Calu3 (cell line): Measurements from ENCODE around the gene PLSCR5. TPM values are rescaled to one million over a fixed set of nuclear protein-coding genes. Genes with fewer than 3 reads are reported as not detected.

Source experiments
- BruUV-seq: library from RNA; stranded (reverse); fragments of 400-500 nt; replicated peaks from 2 replicates; lab custom pipeline; 2021; lab: Mats Ljungman, UMichigan
- CTCF ChIA-PET: fragments of 300-600 bp; sonication (Branson Sonifier 250); formaldehyde crosslinking; loops from one replicate; lab custom pipeline; 2022; ENCODE audit warnings: antibody characterized with exemption; lab: Charles Lee
- DNase-seq: peaks from one replicate; pipeline ENCODE4 v3.0.0; 2022
- H3K27ac Mint-ChIP-seq: one replicate; pipeline ENCODE4 v1.8.0; 2022; ENCODE audit warnings: mixed read lengths; ENCODE audit not compliant: unreplicated experiment
- H3K27me3 Mint-ChIP-seq: one replicate; pipeline ENCODE4 v1.8.0; 2022; ENCODE audit warnings: mixed read lengths; ENCODE audit not compliant: unreplicated experiment
- H3K36me3 Mint-ChIP-seq: one replicate; pipeline ENCODE4 v1.8.0; 2022; ENCODE audit warnings: mild to moderate bottlenecking, moderate library complexity, mixed read lengths; ENCODE audit not compliant: insufficient read depth, unreplicated experiment
- H3K4me1 Mint-ChIP-seq: one replicate; pipeline ENCODE4 v1.8.0; 2022; ENCODE audit warnings: mild to moderate bottlenecking, low read depth, mixed read lengths; ENCODE audit not compliant: unreplicated experiment
- H3K4me3 Mint-ChIP-seq: one replicate; pipeline ENCODE4 v1.8.0; 2022; ENCODE audit warnings: mild to moderate bottlenecking, low read depth, moderate library complexity, mixed read lengths; ENCODE audit not compliant: unreplicated experiment
- H3K9me3 Mint-ChIP-seq: one replicate; pipeline ENCODE4 v1.8.0; 2022; ENCODE audit warnings: low read depth, mixed read lengths; ENCODE audit not compliant: unreplicated experiment
- intact Hi-C: fragments of 100-400 bp; cut with micrococcal nuclease; formaldehyde crosslinking; loops from one replicate; pipeline ENCODE4 v1.10.0; 2022; ENCODE audit not compliant: unreplicated experiment
- total RNA-seq: library from RNA; stranded (reverse); gene quantifications from 2 replicates; pipeline ENCODE4 v1.2.3, GENCODE V29; 2022
- TF ChIP-seq, protein P1 (sequence below): fragments of 200-600 bp; IDR thresholded peaks from one replicate; pipeline ENCODE4 v1.8.0; 2022; ENCODE audit warnings: antibody characterized with exemption; ENCODE audit not compliant: unreplicated experiment

The PLSCR5 gene
- total RNA-seq, 1 experiment from 2014 or later: not detected

- no TSS peak for BruUV-seq
- intact Hi-C loops: loop anchor here (1.0 to 5.0 kb wide), 8 partner anchors 31 to 510 kb away; no protein-coding TSS in a partner anchor
- H3K9me3 Mint-ChIP-seq: peaks cover 3% of the 10 kb centered on the region
These were observed 27.5 kb downstream of the PLSCR5 start for GRCh38 chr3:146577662-146578061.

DNA sequence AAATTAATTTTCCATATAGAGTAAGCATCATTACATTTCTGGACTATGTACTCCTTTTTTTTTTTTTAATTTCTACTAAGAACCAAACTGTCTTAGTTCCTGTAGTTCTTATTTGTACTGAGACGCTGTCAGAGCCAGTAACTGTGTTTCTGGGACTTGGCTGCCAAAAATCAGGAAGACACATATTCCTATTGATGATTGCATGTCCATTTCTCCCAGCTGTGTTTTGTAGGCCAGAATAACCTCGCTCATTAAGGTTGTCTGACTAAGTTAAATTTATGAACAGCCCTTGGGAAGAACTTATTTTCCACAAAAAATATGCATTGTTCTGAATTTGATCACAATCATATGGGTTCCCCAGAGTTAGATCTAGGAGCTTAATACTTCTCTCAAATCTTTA lies 29.5 kb downstream of the PLSCR5 start:
- no peak for DNase-seq
- TF ChIP-seq, protein P1, sequence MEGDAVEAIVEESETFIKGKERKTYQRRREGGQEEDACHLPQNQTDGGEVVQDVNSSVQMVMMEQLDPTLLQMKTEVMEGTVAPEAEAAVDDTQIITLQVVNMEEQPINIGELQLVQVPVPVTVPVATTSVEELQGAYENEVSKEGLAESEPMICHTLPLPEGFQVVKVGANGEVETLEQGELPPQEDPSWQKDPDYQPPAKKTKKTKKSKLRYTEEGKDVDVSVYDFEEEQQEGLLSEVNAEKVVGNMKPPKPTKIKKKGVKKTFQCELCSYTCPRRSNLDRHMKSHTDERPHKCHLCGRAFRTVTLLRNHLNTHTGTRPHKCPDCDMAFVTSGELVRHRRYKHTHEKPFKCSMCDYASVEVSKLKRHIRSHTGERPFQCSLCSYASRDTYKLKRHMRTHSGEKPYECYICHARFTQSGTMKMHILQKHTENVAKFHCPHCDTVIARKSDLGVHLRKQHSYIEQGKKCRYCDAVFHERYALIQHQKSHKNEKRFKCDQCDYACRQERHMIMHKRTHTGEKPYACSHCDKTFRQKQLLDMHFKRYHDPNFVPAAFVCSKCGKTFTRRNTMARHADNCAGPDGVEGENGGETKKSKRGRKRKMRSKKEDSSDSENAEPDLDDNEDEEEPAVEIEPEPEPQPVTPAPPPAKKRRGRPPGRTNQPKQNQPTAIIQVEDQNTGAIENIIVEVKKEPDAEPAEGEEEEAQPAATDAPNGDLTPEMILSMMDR: no peak
- peaks cover 38% of the 10 kb centered on the region for H3K4me1 Mint-ChIP-seq
- H3K9me3 Mint-ChIP-seq: no peaks in the 10 kb centered on the region
- intact Hi-C loops: loop anchor here (2.0 to 5.0 kb wide), 3 partner anchors 29 to 508 kb away; no protein-coding TSS in a partner anchor
- H3K4me3 Mint-ChIP-seq: no peak overlapping the region
- BruUV-seq: no TSS peak
- CTCF ChIA-PET: interaction anchor here (0.8 to 2.1 kb wide), 5 partner anchors 25 to 510 kb away, joined by 3 to 8 read pairs (median 3); partner anchors contain the start of gene PLSCR1
- H3K27ac Mint-ChIP-seq: no peak overlapping the region
- H3K27me3 Mint-ChIP-seq: no peaks in the 10 kb centered on the region
- H3K36me3 Mint-ChIP-seq: no peaks in the 10 kb centered on the region

More at GRCh38 chr3:146577662-146578061, 27.5 kb downstream of the PLSCR5 start:
- peak overlapping the region; percentile 47 for H3K27ac Mint-ChIP-seq
- H3K4me1 Mint-ChIP-seq: peaks cover 51% of the 10 kb centered on the region
- H3K4me3 Mint-ChIP-seq: no peak overlapping the region
- H3K27me3 Mint-ChIP-seq: no peaks in the 10 kb centered on the region
- peak; percentile 49 for DNase-seq
- TF ChIP-seq, protein P1: peak; percentile 57
- no peaks in the 10 kb centered on the region for H3K36me3 Mint-ChIP-seq
- CTCF ChIA-PET: interaction anchor here (0.8 to 2.1 kb wide), 11 partner anchors 21 to 412 kb away, joined by 3 to 24 read pairs (median 6); partner anchors contain the start of gene PLSCR1

GRCh38 chr3:146574173-146574572 lies 31.0 kb downstream of the PLSCR5 start:
- CTCF ChIA-PET: interaction anchor here (0.6 to 2.1 kb wide), 3 partner anchors 23 to 247 kb away, joined by 3 to 8 read pairs (median 5); no protein-coding TSS in a partner anchor
- BruUV-seq: no TSS peak
- Mint-ChIP-seq H3K9me3 (no peaks in the 10 kb centered on the region), H3K4me1 (peaks cover 27% of the 10 kb centered on the region), H3K36me3 (no peaks in the 10 kb centered on the region), H3K4me3 (no peak overlapping the region), H3K27ac (no peak overlapping the region), H3K27me3 (no peaks in the 10 kb centered on the region)
- intact Hi-C loops: no loop called here
- TF ChIP-seq, protein P1: no peak
- no peak for DNase-seq

GRCh38 chr3:146569314-146569713 lies 35.8 kb downstream of the PLSCR5 start:
- no peak overlapping the region for H3K27ac Mint-ChIP-seq
- TF ChIP-seq, protein P1: no peak
- intact Hi-C loops: no loop called here
- H3K27me3 Mint-ChIP-seq: no peaks in the 10 kb centered on the region
- peaks cover 5% of the 10 kb centered on the region for H3K9me3 Mint-ChIP-seq
- DNase-seq: no peak
- H3K4me3 Mint-ChIP-seq: no peak overlapping the region
- no TSS peak for BruUV-seq
- CTCF ChIA-PET: no interaction called here
- no peaks in the 10 kb centered on the region for H3K36me3 Mint-ChIP-seq
- H3K4me1 Mint-ChIP-seq: peaks cover 41% of the 10 kb centered on the region
